HG02642 (cell line): ENCODE results near the gene TEX2.

Source experiments
- ATAC-seq: cut with Tn5 transposase; IDR thresholded peaks from one replicate; pipeline ENCODE4 v1.9.1; 2021; ENCODE audit warnings: mild to moderate bottlenecking; ENCODE audit not compliant: unreplicated experiment, poor library complexity

Gene TEX2, protein sequence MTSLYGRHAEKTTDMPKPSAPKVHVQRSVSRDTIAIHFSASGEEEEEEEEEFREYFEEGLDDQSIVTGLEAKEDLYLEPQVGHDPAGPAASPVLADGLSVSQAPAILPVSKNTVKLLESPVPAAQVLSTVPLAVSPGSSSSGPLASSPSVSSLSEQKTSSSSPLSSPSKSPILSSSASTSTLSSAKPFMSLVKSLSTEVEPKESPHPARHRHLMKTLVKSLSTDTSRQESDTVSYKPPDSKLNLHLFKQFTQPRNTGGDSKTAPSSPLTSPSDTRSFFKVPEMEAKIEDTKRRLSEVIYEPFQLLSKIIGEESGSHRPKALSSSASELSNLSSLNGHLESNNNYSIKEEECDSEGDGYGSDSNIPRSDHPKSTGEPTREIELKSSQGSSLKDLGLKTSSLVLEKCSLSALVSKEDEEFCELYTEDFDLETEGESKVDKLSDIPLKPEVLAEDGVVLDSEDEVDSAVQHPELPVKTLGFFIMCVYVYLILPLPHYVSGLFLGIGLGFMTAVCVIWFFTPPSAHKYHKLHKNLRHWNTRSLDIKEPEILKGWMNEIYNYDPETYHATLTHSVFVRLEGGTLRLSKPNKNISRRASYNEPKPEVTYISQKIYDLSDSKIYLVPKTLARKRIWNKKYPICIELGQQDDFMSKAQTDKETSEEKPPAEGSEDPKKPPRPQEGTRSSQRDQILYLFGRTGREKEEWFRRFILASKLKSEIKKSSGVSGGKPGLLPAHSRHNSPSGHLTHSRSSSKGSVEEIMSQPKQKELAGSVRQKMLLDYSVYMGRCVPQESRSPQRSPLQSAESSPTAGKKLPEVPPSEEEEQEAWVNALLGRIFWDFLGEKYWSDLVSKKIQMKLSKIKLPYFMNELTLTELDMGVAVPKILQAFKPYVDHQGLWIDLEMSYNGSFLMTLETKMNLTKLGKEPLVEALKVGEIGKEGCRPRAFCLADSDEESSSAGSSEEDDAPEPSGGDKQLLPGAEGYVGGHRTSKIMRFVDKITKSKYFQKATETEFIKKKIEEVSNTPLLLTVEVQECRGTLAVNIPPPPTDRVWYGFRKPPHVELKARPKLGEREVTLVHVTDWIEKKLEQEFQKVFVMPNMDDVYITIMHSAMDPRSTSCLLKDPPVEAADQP

GRCh38 chr17:64263000-64263766, at the start of gene TEX2:
TEX2 (minus strand) TSS chr17:64263260; CDS start chr17:64214217, 49,043 bp downstream.
- ATAC-seq, result peak; percentile 92

DNA sequence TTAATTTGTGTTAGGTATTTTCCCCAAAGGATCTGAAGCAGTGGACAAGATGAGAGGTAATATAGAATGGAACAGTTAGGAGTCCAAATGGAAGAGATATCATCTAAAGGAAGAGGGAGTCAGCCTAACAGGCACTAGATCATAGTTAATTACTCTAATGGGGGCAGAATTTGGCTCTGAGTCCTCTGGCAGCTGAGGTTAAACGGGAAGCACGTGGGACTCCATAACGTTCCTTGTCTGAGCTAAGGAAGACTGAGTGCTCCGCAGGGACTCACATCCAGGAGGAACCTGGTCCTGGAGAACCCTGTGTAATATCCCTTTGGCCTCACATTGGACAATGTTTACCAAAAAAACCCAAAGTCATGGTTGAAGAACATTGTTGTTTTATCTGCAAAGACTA, 46.6 kb upstream of the TEX2 start:
- ATAC-seq, result no peak

DNA sequence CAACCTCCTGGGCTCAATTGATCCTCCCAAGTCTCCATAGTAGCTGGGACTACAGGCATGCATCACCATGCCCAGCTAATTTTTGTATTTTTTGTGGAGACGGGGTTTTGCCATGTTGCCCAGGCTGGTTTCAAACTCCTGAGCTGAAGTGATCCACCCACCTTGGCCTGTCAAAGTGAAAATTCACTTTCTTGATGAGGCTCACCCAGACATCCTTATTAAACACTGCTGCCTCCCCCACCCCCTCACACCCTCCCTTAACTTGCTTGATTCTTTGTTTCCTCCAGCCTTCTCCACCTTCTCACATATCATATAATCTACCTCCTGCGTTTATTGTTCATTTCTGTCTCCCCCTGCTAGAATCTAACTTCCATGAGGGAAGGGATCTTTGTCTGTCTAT, 46.0 kb upstream of the TEX2 start:
- ATAC-seq, result no peak

DNA sequence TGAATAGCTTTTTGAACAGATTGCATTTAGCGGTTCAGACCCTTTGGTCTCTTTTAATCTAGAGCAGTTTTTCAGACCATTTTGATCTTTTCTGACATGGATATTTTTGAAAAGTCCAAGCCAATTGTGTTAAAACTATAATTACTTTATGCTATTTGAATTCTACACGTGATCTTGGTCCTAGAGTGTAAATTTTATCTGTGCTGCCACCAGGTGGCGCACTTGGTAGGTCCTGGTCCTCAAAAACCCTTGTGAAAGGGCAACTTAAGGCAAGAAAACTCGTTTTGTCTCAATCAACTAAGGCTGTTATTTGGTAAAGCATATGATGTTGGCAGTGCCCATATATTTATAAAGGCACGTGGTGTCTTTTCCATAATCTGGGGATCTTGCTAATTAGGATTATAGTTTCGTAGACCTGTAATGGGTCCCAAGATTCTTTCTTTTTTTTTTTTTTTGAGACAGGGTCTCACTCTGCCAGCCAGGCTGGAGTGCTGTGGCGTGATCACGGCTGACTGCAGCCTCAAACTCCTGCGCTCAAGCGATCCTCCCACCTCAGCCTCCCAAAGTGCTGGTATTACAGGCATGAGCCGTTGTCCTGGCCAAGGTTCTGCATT, 43.9 kb upstream of the TEX2 start:
- ATAC-seq, result no peak

DNA sequence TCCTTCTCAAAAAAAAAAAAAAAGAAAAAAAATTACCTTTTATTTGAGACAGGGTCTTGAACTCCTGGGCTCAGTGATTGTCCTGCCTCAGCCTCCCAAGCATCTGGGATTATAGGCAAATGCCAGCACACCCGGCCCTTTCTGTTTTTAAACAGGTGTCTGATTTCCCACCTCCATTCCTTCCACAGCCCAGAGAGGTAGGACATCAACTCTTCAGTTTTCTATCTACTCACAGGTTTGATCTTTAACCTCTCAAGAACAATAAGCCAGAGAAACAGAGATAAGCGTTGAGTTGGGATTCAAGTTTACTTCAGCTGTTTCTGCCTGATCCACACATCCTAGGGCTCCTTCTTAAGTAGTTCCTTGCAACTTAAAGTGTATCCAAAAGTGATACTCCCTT, 41.5 kb upstream of the TEX2 start:
- ATAC-seq, result no peak

DNA sequence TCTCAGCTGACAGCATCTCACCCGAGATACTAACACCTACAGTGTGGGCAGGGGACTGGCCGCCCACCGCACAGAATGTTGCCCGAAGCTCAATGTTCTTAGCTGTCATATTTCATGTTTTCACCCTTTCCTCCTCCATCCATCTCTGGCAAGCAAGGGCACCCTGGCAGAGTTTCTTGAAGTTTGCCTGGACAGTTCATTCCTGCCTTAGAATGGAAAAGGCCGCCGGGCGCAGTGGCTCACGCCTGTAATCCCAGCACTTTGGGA, 37.6 kb upstream of the TEX2 start:
- no peak for ATAC-seq

DNA sequence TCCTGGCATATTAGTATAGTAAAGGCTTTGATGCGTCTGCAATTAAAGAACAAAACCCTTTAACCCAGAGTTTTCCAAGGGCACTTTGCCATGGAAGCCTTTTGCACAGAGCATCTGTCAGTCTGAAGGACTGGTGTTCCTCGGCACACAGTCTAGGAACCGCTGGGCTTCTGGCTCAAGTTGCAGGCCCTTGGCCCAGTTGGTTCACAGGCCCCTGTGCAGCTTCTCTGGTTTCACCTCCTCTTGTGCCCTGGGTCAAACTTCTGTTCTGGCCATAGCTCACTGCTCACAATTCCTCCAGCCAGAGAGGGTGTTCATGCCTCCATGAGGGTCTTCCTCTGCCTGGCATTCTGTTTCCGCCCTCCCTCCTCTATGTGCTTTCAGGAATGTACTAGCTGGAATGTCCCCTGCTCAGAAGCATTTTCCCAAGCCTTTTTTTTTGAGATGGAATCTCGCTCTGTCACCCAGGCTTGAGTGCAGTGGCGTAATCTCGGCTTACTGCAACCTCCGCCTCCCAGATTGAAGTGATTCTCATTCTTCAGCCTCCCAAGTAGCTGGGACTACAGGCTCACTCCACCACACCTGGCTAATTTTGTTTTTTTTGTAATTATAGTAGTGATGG, 34.5 kb upstream of the TEX2 start:
- no peak for ATAC-seq

DNA sequence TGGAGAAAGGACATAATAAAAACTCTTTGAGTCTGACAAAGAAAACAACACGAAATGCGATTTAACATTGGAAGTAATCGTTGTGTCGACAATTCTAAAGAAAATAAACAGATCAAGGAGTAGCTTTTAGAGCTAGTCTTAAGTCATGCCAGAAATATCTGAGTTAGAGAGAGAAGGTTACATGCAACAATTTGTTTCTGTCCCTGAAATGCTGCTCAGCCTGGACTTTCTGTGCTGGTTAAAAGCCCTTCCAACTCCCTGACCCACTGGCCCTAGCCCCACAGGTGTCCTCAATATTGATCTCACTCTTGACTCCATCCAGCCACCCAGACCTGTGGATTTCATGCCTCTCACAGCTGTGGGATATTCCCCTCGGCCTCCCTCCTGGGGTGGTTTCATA, 33.2 kb upstream of the TEX2 start:
- ATAC-seq, result no peak

DNA sequence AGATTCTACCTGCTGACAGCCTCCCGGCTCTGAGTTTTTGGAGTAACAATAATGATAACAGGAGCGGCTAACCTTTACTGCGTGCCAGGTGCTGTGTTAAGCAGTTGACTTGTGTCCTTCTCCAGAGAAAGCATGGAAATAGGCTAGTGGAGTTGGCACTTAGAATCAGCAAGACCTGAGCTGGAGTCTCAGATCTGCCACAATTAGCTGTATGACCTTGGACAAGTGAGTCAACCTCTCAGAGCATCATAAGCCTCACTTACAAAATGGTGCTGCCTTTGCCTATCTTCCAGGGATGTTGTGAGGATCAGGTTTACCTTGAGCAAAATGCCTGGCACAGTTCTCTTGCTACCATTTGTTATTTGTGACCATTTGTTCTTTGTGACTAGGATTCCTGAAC, 32.1 kb upstream of the TEX2 start:
- ATAC-seq, result no peak

DNA sequence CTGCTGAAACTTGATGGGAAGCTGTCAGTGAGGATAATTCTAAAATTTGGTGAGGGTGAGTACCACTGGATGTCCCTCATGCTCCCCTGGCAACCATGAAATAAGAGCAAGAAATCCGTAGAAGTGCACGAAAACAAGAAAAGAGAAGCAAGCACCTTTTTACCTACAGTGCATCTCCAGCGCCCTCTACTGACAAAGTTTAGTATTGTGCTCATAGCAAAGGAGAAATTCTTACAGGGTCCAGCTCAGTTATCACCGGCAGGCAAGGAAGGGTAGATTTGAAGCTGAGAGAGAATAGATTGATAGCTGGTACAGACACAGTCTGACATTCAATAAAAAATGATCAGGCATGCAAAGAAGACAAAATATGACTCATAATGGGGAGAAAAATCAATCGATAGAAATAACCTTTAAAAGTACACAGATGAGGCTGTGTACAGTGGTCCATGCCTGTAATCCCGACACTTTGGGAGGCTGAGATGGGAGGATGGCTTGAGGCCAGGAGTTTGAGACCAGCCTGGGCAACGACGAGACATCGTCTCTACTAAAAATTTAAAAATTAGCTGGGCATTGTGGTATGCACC, 28.3 kb upstream of the TEX2 start:
- no peak for ATAC-seq

DNA sequence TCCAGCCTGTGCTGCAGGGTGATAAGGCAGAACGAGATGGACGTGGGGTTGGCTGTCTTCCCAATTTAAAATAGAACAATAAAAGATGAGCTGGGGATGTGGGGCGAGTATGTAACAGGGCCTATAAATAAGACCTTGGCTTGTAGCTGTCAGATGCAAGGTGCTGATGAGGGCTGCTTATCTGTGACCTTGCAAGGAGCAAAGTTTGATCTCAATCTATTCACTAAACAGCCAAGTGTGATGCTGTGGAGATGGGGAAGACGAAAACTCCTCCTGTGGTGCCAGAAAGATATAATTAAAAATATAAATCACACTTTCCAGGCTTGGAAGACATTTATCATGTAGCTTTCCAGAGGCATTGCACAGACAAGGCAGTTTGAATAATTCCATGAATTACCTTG, 26.7 kb upstream of the TEX2 start:
- no peak for ATAC-seq

- no peak for ATAC-seq
Observed at GRCh38 chr17:64282753-64283080, 19.7 kb upstream of the TEX2 start.

DNA sequence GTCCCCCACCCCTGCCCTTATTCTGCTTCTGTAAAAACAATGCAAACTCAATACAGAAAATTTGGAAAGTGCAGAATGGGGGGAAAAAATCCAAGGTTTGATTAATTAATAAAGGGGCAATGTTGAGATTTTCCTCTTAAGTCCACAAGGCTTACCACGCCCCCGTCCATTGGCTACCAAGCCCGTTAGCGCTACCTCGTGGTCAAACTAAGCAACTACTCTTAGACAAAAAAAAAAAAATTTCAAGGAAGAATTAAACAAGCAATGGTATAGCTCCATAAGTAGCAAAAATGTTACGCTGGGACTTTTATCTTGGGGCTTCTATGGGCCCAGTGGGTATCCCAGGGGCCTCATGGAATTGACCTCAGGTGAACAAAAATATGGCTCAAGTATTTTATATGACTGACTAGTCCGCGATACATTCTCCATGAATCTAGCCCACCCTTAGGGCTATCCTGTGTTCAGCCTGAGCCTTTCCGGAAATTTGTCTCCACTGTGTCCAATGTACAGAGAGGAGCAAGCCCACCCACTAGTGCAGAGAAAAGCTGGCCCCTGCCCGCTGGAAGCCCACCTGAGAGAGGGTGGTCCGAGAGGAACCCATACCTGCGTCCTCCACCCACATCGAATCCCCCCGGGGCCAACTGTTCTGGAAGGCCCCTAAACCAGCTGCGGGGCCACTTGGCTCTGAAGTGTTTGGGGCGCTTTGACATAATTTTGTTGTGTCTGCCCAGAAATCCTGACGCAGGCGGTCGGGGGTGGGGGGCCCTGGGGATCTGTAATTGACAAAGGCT, 19.1 kb upstream of the TEX2 start:
- ATAC-seq, result no peak

DNA sequence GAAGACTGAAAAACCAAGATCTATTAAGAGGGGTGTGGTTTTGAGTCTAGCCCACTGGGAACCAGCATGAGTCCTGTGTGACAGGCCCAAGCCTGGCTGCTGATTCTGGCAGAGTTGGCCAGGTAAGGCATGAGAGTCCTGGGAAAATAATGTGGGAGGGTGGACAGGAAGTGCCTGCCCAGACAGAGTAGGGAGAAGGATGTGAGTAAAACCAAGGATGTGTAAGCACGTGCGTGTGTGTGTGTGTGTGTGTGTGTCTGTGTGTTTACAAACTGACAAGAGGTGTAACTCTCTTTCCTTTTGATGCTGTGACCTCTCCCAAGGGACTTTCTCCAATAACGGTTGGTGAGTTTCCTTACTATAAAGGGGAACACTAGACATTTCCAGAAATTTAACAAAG, 15.6 kb upstream of the TEX2 start:
- ATAC-seq, result no peak

DNA sequence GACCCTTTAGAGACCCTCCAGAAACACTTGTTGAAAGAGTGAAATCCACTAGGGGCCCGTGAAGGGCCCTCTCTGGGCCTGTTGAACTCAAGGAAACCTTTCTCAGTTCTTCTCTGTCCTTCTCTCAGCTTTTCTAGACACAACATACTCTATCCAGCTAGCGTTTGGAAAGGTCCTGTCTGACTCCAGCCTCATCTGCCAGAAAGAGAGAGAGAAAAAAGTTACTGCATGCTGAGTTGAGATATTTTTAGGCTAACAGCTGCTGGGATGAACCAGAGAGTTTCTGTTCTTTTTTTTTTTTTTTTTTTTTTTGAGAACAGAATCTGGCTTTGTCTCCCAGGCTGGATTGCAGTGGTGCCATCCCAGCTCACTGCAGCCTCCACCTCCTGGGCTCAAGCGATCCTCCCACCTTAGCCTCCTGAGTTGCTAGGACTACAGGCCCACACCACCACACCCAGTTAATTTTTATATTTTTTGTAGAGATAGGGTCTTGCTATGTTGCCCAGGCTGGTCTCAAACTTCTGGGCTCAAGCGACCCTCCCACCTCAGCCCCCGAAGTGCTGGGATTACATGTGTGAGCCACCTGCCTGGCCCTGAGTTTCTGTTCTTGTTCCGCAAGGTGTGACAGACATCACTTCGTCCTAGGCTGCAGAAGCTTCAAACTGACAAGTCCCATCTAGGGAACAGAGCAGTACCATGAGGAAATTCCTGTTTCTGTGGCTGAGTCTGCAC, 14.9 kb upstream of the TEX2 start:
- no peak for ATAC-seq

DNA sequence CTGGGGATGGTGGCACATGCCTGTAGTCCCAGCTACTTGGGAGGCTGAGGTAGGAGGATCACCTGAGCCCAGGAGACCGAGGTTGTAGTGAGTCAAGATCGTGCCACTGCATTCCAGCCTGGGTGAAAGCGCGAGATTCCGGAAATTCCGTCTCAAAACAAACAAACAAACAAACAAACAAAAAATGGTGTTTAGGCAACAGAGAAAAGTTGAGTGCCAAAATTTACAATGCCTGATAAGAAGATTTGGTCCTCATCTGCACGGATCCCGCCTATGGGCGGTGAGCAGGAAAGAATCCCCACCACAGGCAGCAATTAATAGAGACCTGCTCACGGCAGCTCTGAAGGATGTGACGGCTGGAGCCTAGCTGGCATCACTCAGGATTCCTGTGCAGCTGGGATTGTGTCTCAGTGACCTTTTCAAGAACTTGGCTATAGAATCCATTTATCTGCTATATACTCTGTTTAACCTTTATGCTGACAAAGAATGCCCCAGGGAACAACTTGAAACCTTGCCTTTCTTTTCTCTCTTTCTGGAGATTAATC, 14.0 kb upstream of the TEX2 start:
- no peak for ATAC-seq

GRCh38 chr17:64275016-64275415, 12.0 kb upstream of the TEX2 start:
- ATAC-seq, result no peak

- no peak for ATAC-seq
Observed at GRCh38 chr17:64273006-64273405, 9.9 kb upstream of the TEX2 start.
